Ascending aorta (tissue), 2 donors: ENCODE measurements around the gene TSPAN33. TPM values are rescaled to one million over a fixed set of nuclear protein-coding genes. Genes with fewer than 3 reads are reported as not detected.

Experiments
- DNase-seq, 2 donors: peaks; one replicate each; pipeline ENCODE4 v3.0.0-alpha.2; 2019; ENCODE audit warnings: low spot score in 2 of 2
- H3K27ac ChIP-seq, 2 donors: fragments of 200-600 bp; sonication (generic); one replicate each; pipeline ENCODE4 v1.5.1; 2016 to 2017; ENCODE audit warnings: mild to moderate bottlenecking in 1 of 2
- H3K27me3 ChIP-seq: fragments of 200-600 bp; sonication (generic); one replicate; pipeline ENCODE4 v1.5.1; 2017
- H3K36me3 ChIP-seq, 2 donors: fragments of 200-600 bp; sonication (generic); one replicate each; pipeline ENCODE4 v1.5.1; 2016
- H3K4me1 ChIP-seq, 2 donors: fragments of 200-600 bp; sonication (generic); one replicate each; pipeline ENCODE4 v1.5.1; 2016 to 2017; ENCODE audit warnings: mild to moderate bottlenecking in 1 of 2
- H3K4me3 ChIP-seq, 2 donors: fragments of 200-600 bp; sonication (generic); one replicate each; pipeline ENCODE4 v1.5.1; 2016 to 2017; ENCODE audit warnings: mild to moderate bottlenecking in 1 of 2
- H3K9me3 ChIP-seq, 2 donors: fragments of 200-600 bp; sonication (generic); one replicate each; pipeline ENCODE4 v1.5.1; 2016
- intact Hi-C: fragments of 100-400 bp; cut with DNase I; formaldehyde crosslinking; loops from one replicate; pipeline ENCODE4 v1.15.1; 2023
- total RNA-seq: library from RNA; depleted of rRNA; stranded (reverse); fragments of >200 nt; gene quantifications from one replicate; pipeline ENCODE4 v1.1.0, GENCODE V29; 2016
- TF ChIP-seq, protein P1 (sequence below), 3 experiments: fragments of 200-600 bp in 2 of 3; fragments of 450-650 bp in 1 of 3; sonication (generic) in 2 of 3; IDR thresholded peaks; one replicate each; pipeline ENCODE4 v1.5.1; 2016 to 2019; ENCODE audit warnings: antibody characterized with exemption in 3 of 3, mild to moderate bottlenecking in 1 of 3, moderate library complexity in 1 of 3

Gene TSPAN33
- total RNA-seq, 1 donor from 2014 or later: 8.1 TPM

DNA sequence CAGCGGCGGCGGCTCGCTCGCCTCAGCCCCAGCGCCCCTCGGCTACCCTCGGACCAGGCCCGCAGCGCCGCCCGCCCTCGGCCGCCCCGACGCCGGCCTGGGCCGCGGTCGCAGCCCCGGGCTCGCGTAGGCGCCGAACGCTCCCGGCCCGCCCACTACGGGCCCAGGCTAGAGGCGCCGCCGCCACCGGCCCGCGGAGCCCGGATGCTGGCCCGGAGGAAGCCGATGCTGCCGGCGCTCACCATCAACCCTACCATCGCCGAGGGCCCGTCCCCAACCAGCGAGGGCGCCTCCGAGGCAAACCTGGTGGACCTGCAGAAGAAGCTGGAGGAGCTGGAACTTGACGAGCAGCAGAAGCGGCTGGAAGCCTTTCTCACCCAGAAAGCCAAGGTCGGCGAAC is 18.2 kb upstream of the TSPAN33 start:
- no peaks in the 10 kb centered on the region for H3K4me1 ChIP-seq
- H3K4me3 ChIP-seq: no peak overlapping the region
- H3K36me3 ChIP-seq: no peaks in the 10 kb centered on the region
- H3K27ac ChIP-seq: no peak overlapping the region
- intact Hi-C loops: no loop called here
- TF ChIP-seq, protein P1, sequence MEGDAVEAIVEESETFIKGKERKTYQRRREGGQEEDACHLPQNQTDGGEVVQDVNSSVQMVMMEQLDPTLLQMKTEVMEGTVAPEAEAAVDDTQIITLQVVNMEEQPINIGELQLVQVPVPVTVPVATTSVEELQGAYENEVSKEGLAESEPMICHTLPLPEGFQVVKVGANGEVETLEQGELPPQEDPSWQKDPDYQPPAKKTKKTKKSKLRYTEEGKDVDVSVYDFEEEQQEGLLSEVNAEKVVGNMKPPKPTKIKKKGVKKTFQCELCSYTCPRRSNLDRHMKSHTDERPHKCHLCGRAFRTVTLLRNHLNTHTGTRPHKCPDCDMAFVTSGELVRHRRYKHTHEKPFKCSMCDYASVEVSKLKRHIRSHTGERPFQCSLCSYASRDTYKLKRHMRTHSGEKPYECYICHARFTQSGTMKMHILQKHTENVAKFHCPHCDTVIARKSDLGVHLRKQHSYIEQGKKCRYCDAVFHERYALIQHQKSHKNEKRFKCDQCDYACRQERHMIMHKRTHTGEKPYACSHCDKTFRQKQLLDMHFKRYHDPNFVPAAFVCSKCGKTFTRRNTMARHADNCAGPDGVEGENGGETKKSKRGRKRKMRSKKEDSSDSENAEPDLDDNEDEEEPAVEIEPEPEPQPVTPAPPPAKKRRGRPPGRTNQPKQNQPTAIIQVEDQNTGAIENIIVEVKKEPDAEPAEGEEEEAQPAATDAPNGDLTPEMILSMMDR (IDR thresholded peaks at IDR 0.05): no peak
- DNase-seq: no peak
- H3K27me3 ChIP-seq: no peaks in the 10 kb centered on the region
- no peaks in the 10 kb centered on the region for H3K9me3 ChIP-seq

DNA sequence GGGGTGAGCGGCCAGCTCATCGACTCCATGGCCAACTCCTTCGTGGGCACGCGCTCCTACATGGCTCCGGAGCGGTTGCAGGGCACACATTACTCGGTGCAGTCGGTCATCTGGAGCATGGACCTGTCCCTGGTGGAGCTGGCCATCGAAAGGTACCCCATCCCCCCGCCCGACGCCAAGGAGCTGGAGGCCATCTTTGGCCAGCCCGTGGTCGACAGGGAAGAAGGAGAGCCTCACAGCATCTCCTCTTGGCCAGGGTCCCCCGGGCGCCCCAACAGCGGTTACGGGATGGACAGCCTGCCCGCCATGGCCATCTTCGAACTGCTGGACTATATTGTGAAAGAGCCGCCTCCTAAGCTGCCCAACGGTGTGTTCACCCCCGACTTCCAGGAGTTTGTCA is 17.4 kb upstream of the TSPAN33 start:
- H3K36me3 ChIP-seq: no peaks in the 10 kb centered on the region
- no peak overlapping the region for H3K27ac ChIP-seq
- TF ChIP-seq, protein P1 (IDR thresholded peaks at IDR 0.05): no peak
- intact Hi-C loops: no loop called here
- no peaks in the 10 kb centered on the region for H3K27me3 ChIP-seq
- no peaks in the 10 kb centered on the region for H3K4me1 ChIP-seq
- H3K4me3 ChIP-seq: no peak overlapping the region
- no peaks in the 10 kb centered on the region for H3K9me3 ChIP-seq
- no peak for DNase-seq

DNA sequence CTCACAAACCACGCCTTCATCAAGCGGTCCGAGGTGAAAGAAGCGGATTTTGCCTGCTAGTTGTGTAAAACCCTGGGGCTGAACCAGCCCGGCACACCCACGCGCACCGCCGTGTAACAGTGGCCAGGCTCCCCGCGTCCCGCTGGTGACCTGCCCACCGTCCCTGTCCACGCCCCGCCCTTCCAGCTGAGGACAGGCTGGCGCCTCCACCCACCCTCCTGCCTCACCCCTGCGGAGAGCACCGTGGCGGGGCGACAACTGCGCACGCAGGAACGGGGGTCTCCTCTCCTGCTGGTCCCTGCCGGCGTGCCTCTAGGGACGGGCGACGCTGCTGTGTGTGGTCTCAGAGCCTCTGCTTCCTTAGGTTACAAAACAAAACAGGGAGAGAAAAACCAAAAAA is 16.9 kb upstream of the TSPAN33 start:
- Histone ChIP-seq H3K4me1 (no peaks in the 10 kb centered on the region), H3K4me3 (no peak overlapping the region), H3K27me3 (no peaks in the 10 kb centered on the region), H3K27ac (no peak overlapping the region), H3K36me3 (no peaks in the 10 kb centered on the region), H3K9me3 (no peaks in the 10 kb centered on the region)
- DNase-seq: no peak
- TF ChIP-seq, protein P1 (IDR thresholded peaks at IDR 0.05): no peak
- intact Hi-C loops: no loop called here

DNA sequence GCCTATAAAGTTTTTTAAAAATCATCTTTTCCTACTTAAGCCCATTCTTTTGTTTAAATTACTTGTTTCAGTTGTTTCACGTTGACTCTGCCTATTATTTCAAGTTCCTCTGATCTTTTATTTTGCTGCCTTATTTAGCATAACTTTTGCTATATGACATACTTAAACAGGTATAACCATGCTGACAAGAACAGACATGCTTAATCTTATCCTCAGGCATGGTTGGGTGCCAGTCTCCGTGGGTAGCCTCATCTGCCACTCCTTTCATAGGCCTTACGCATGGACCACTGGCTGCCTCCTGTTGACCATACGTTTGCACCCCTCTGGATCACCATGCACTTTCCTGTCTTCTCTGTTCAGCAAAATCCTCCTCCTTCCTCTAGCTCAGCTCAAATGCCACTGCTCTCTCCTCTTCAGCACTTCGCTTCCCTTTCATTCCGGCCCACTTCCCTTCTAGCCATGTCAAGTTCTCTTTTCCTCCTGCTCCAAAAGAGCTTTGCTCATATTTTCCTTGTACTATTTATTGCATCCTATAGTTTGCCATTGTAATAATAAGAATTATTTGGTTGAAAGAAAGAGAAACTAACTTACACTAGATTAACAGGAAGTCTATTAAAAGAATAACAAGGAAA is 10.0 kb upstream of the TSPAN33 start:
- TF ChIP-seq, protein P1 (IDR thresholded peaks at IDR 0.05): no peak
- no peaks in the 10 kb centered on the region for H3K36me3 ChIP-seq
- H3K4me3 ChIP-seq: no peak overlapping the region
- H3K9me3 ChIP-seq: no peaks in the 10 kb centered on the region
- H3K4me1 ChIP-seq: no peaks in the 10 kb centered on the region
- no peak for DNase-seq
- intact Hi-C loops: no loop called here
- no peaks in the 10 kb centered on the region for H3K27me3 ChIP-seq
- no peak overlapping the region for H3K27ac ChIP-seq

DNA sequence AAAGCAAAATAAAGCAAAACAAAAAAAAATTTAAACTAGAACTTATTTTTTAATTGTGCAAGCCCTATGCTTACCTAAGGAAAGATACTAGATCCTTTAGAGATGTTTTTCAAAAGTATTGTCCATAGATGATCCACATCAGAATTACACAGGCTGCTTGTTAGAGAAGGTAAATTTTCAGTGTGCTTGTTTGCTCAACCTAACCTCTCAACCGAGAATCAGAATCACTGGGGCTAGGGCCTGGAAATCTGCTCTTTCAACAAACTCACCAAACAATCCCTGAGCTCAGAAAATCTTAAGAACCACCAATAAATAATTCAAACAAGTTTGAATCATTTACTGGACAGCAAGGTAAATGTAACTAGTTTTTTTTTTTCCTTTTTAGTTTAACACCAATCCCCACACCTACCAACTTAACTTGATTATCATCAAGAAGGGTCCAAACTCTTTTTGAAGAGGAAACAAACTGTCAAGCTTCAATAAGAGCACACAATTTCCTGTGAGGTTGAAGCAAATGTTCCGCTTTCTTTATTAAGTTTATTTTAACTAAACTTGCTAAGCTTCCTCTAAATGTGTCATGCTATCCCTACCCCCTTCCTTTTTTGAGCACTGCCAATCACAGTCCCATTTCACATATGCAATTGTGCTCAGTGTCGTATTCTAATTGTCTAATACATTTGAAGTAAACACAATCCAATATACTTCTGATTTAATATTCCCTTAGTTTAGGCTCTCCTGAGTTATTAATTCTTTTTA is 7.4 kb upstream of the TSPAN33 start:
- Histone ChIP-seq H3K4me1 (no peaks in the 10 kb centered on the region), H3K36me3 (no peaks in the 10 kb centered on the region), H3K9me3 (no peaks in the 10 kb centered on the region), H3K4me3 (no peak overlapping the region), H3K27me3 (no peaks in the 10 kb centered on the region), H3K27ac (no peak overlapping the region)
- TF ChIP-seq, protein P1 (IDR thresholded peaks at IDR 0.05): no peak
- intact Hi-C loops: no loop called here
- no peak for DNase-seq
